Cardiac muscle cell (in vitro differentiated cells and primary cell): ENCODE results near the gene VIL1. TPM values are rescaled to one million over a fixed set of nuclear protein-coding genes. Genes with fewer than 3 reads are reported as not detected.

Experiments used
- DNase-seq, 2 donors: peaks; one replicate each; pipeline versions ENCODE4 v3.0.0 to v3.0.0-alpha.2; 2010 to 2017; ENCODE audit warnings: low read depth in 1 of 2, low spot score in 1 of 2
- H3K27ac ChIP-seq: fragments of 200-600 bp; sonication (generic); 2 replicates; pipeline ENCODE4 v1.5.1; 2016
- H3K27me3 ChIP-seq: fragments of 200-600 bp; sonication (generic); 2 replicates; pipeline ENCODE4 v1.6.0; 2016; ENCODE audit warnings: control low read depth
- H3K36me3 ChIP-seq: fragments of 200-600 bp; sonication (generic); 2 replicates; pipeline ENCODE4 v1.5.1; 2016; ENCODE audit warnings: control low read depth
- H3K4me1 ChIP-seq: fragments of 200-600 bp; sonication (generic); 2 replicates; pipeline ENCODE4 v1.8.1; 2017; ENCODE audit warnings: low read depth, mild to moderate bottlenecking, mixed run types
- H3K4me3 ChIP-seq: fragments of 200-600 bp; sonication (generic); 2 replicates; pipeline ENCODE4 v1.5.1; 2016; ENCODE audit warnings: mild to moderate bottlenecking
- H3K9me3 ChIP-seq: fragments of 200-600 bp; sonication (generic); 2 replicates; pipeline ENCODE4 v1.5.1; 2017; ENCODE audit warnings: low read depth, mild to moderate bottlenecking, control low read depth
- polyA plus RNA-seq: library from polyadenylated mRNA; unstranded; fragments of >200 nt; fragmentation: Nextera tagmentation; extraction: Ambion mirVana; gene quantifications from 2 replicates; pipeline ENCODE4 v1.2.1, GENCODE V29; 2016
- total RNA-seq: library from RNA; depleted of rRNA; stranded (reverse); fragments of >200 nt; gene quantifications from 2 replicates; pipeline ENCODE4 v1.2.3, GENCODE V29; 2016
- TF ChIP-seq, protein P1 (sequence below): IDR thresholded peaks from 2 replicates; pipeline ENCODE4 v1.5.1; 2012; ENCODE audit warnings: low read depth, mild to moderate bottlenecking, low read length

The VIL1 gene
- total and polyA plus RNA-seq, 2 experiments from 2014 or later: 0.63 to 0.65 TPM

DNA sequence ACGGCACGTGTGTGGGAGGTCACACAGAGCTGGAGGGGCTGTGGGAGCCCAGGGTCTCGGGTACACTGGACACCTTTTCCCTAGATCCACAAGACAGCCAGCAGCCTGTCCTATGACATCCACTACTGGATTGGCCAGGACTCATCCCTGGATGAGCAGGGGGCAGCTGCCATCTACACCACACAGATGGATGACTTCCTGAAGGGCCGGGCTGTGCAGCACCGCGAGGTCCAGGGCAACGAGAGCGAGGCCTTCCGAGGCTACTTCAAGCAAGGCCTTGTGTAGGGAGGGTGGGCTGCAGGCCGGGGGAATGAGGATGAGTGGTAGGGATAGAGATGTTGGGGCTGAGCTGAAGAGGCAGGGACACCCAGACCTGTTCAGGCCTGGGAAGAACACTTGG, 6.6 kb downstream of the VIL1 start:
- Histone ChIP-seq H3K9me3 (no peaks in the 10 kb centered on the region), H3K4me3 (no peak overlapping the region), H3K27ac (no peak overlapping the region), H3K27me3 (no peaks in the 10 kb centered on the region), H3K4me1 (peaks cover 6% of the 10 kb centered on the region), H3K36me3 (no peaks in the 10 kb centered on the region)
- TF ChIP-seq, protein P1, sequence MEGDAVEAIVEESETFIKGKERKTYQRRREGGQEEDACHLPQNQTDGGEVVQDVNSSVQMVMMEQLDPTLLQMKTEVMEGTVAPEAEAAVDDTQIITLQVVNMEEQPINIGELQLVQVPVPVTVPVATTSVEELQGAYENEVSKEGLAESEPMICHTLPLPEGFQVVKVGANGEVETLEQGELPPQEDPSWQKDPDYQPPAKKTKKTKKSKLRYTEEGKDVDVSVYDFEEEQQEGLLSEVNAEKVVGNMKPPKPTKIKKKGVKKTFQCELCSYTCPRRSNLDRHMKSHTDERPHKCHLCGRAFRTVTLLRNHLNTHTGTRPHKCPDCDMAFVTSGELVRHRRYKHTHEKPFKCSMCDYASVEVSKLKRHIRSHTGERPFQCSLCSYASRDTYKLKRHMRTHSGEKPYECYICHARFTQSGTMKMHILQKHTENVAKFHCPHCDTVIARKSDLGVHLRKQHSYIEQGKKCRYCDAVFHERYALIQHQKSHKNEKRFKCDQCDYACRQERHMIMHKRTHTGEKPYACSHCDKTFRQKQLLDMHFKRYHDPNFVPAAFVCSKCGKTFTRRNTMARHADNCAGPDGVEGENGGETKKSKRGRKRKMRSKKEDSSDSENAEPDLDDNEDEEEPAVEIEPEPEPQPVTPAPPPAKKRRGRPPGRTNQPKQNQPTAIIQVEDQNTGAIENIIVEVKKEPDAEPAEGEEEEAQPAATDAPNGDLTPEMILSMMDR: no peak
- no peak for DNase-seq

DNA sequence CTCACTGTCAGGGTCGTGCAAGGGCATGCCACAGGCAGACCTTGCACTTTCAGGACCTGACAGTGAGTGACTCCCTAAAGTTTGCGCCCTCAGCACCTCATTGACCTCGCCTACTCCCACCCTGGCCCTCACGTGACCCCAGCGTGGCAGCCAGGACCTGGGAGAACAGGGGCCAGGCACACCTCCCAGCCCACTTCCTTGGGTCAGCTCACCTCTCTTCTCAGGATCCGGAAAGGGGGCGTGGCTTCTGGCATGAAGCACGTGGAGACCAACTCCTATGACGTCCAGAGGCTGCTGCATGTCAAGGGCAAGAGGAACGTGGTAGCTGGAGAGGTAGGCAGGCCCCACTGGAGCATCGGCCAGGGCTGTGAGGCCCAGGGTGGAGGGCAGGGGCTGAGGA, 8.8 kb downstream of the VIL1 start:
- Histone ChIP-seq H3K9me3 (no peaks in the 10 kb centered on the region), H3K4me1 (no peaks in the 10 kb centered on the region), H3K4me3 (no peak overlapping the region), H3K36me3 (no peaks in the 10 kb centered on the region), H3K27me3 (no peaks in the 10 kb centered on the region), H3K27ac (no peak overlapping the region)
- TF ChIP-seq, protein P1: no peak
- no peak for DNase-seq

DNA sequence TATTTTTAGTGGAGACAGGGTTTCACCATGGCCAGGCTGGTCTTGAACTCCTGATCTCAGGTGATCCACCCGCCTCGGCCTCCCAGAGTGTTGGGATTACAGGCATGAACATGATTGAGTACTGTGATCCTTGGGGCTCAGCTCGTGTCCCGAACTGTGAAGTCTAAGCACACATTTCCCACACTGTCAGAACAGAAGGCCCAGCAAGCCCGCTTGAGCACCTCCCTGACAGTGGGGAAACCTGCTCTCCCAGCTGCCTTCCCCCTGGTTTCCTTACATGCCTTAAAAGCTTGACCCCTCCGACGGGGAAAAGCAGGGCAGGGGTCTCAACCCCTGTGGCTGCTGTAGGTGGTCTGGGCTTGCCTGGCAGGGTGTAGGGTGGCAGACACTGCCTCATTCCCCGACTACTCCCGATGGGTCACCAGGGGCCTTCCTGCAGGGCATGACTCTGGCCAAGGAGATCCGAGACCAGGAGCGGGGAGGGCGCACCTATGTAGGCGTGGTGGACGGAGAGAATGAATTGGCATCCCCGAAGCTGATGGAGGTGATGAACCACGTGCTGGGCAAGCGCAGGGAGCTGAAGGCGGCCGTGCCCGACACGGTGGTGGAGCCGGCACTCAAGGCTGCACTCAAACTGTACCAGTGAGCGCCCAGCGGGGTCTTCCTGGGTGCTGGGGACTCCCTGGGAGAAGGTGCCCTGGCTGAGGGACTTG, 10.1 kb downstream of the VIL1 start:
- no peak for DNase-seq
- Histone ChIP-seq H3K4me1 (no peaks in the 10 kb centered on the region), H3K27ac (no peak overlapping the region), H3K9me3 (no peaks in the 10 kb centered on the region), H3K36me3 (no peaks in the 10 kb centered on the region), H3K27me3 (no peaks in the 10 kb centered on the region), H3K4me3 (no peak overlapping the region)
- TF ChIP-seq, protein P1: no peak

DNA sequence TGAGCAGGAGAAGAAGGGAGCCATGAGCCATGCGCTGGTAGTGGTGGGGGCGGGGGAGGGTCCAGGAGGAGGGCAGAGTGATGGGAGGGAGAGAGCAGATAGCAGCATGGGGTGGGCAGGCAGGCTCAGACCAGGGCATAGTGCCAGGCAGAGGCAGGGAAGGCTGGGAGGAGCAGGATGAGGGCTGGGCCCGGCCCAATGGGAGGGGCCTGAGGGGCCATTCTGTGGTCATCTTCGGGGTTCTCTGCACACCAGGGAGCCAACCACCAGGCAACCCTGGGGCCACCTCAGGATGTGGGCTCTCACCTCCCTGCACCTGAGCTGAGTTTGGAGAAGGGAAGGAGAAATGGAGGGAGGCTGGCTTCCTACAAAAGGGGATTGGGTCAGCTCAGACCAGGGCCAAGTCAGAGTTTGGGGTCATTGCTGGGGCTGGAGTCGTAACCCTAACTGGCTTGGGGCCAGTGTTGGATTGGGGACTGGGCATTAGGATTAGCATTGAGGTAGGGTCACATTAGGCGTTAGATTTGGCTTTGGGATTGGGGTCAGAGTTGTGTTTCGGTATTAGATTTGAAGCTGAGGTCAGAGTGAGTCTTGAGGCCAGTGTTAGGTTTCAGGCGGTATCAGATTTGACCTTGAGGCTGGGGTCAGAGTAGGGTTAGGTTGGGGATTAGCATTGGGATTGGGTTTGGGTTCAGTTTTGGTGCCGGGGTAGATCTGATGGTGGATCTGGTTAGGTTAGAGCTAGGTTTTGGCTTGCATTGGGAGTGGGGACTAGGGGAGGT, 11.2 kb downstream of the VIL1 start:
- Histone ChIP-seq H3K27me3 (no peaks in the 10 kb centered on the region), H3K36me3 (no peaks in the 10 kb centered on the region), H3K27ac (no peak overlapping the region), H3K4me3 (no peak overlapping the region), H3K9me3 (no peaks in the 10 kb centered on the region), H3K4me1 (no peaks in the 10 kb centered on the region)
- peak in 1 of 2 donors; percentile 14 for DNase-seq
- TF ChIP-seq, protein P1: no peak

DNA sequence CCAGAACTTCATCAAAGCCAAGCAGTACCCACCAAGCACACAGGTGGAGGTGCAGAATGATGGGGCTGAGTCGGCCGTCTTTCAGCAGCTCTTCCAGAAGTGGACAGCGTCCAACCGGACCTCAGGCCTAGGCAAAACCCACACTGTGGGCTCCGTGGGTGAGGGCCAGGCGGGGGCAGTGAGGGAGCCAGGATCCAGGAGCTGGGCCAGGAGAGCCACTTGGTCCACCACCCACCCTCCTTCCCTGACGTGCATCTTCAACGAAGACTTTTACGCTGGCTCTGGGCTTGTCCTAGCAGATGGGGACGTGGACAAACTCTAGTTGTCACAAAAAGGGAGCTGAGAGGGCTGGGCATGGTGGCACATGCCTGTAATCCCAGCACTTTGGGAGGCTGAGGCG, 11.8 kb downstream of the VIL1 start:
- Histone ChIP-seq H3K36me3 (no peaks in the 10 kb centered on the region), H3K4me1 (no peaks in the 10 kb centered on the region), H3K9me3 (no peaks in the 10 kb centered on the region), H3K4me3 (no peak overlapping the region), H3K27me3 (no peaks in the 10 kb centered on the region), H3K27ac (no peak overlapping the region)
- DNase-seq: no peak
- TF ChIP-seq, protein P1: no peak
